GM21576 (cell line): ENCODE results near the gene GTF2A1L.

Experiments used
- ATAC-seq: cut with Tn5 transposase; IDR thresholded peaks from one replicate; pipeline ENCODE4 v1.9.1; 2021; ENCODE audit warnings: mild to moderate bottlenecking, moderate library complexity; ENCODE audit not compliant: unreplicated experiment

Gene GTF2A1L

DNA sequence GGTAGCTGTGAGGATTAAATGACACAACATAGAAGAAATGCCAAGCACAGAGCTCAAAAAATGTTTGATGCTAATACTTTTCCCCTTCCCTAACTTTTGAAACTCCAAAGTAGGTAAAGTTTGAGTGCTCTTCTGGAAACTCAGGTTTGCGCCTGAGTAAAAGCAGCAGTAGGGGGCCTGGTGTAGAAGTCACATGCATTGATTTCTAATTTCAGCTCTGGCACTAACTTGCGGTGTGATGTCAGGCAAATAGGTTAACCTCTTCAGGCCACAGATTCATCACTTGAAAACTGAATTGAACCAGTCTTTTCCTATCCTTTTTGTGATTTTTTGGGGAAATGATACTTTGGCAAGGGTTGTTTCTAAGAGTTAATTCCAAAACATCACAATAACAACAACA, 110.6 kb downstream of the GTF2A1L start:
- no peak for ATAC-seq

DNA sequence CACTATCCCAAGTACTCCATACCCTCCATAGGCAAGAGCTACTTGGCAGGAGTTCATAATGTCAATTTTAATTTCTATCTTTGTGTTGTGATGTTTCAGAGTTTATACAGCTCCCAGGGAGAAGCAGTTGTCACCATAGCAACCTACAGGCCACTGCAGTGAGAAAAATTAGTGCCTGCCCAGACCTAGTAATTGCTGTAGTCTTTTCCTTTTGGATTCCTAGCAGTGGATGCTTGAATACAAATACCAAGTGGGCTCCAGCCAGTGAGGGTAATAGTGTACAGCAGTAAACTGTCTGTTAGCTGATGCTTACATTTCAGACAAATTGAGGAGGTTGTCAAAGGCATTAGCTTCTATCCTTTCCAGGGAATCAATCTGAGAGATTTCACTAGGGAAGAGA, 111.2 kb downstream of the GTF2A1L start:
- no peak for ATAC-seq
